ENCODE measurements around the gene CLIP1. TPM values are rescaled to one million over a fixed set of nuclear protein-coding genes. Genes with fewer than 3 reads are reported as not detected.
"Not testable (repeated sequence)": the region's sequence is repeated elsewhere in the genome, so short reads cannot be mapped to it uniquely, and the experiment has no call there.

The CLIP1 gene
- total and polyA plus RNA-seq, 2 of the 4 experiments (the other 2 are of a cell fraction) = 38.0 to 54.8 TPM

- Histone ChIP-seq H3K27me3 (ENCODE audit: control insufficient read depth, insufficient read depth, low read length) (no peaks in the 10 kb centered on the region), H4K91ac (ENCODE audit: insufficient read depth, low read depth, low read length) (no peak overlapping the region), H3K36me3 (ENCODE audit: control insufficient read depth, insufficient read depth, low read length) (no peaks in the 10 kb centered on the region), H4K20me1 (ENCODE audit: insufficient read depth, low read length) (no peaks in the 10 kb centered on the region), H3K9me1 (ENCODE audit: insufficient read depth, low read length) (peaks cover 3% of the 10 kb centered on the region; the same call in 1 of the 2 replicates), H3K4me1 (ENCODE audit: control insufficient read depth, insufficient read depth, low read length) (peaks cover 7% of the 10 kb centered on the region), H4K5ac (ENCODE audit: low read depth, low read length) (no peak overlapping the region), H2BK15ac (ENCODE audit: low read depth, low read length) (no peak overlapping the region), H2AK9ac (replicated peaks; ENCODE audit: low read depth, low read length, poor library complexity) (no peak overlapping the region), H4K8ac (ENCODE audit: low read depth in 2 of 2, low read length in 2 of 2) (no peak overlapping the region), H3K79me1 (ENCODE audit: low read depth in 1 of 2, low read length in 2 of 2) (no peaks in the 10 kb centered on the region), H3K27ac (ENCODE audit: insufficient read depth, low read length) (no peak overlapping the region), H3K23ac (ENCODE audit: low read depth, low read length) (no peak overlapping the region), H2BK120ac (ENCODE audit: low read depth, low read length) (no peak overlapping the region), H3K4me3 (ENCODE audit: insufficient read depth, low read depth, low read length) (no peak overlapping the region), H3K56ac (ENCODE audit: extremely low read depth, insufficient read depth, low read length) (no peak overlapping the region), H2BK20ac (ENCODE audit: low read depth, low read length) (no peak overlapping the region), H2BK5ac (ENCODE audit: low read depth, low read length, poor library complexity, severe bottlenecking) (no peak overlapping the region), H3K9ac (ENCODE audit: low read depth, low read length) (no peak overlapping the region), H3K9me3 (ENCODE audit: control insufficient read depth, insufficient read depth, low read length) (no peaks in the 10 kb centered on the region), H3K18ac (ENCODE audit: low read depth, low read length) (no peak overlapping the region), H3K4ac (ENCODE audit: low read depth, low read length) (no peak overlapping the region), H3K4me2 (ENCODE audit: low read depth, low read length) (no peak overlapping the region), H2AK5ac (ENCODE audit: low read depth, low read length) (peak overlapping the region; percentile 48; the same call in 1 of the 2 replicates), H3K14ac (replicated peaks; ENCODE audit: low read depth, low read length) (no peak overlapping the region), H2AFZ (replicated peaks; ENCODE audit: low read length, poor library complexity) (no peak overlapping the region)
- WGBS, 2 experiments (ENCODE audit: extremely low coverage in 2 of 2, insufficient read length in 1 of 2) = no CpG with 5 or more reads among the region's 4 CpGs
- dilution Hi-C loops (cut with HindIII; ENCODE audit: low sequenced_read_pairs, unreplicated experiment) = no loop called here
- ATAC-seq (ENCODE audit: low read depth) (no peak), DNase-seq (no peak)
- intact Hi-C loops (cut with micrococcal nuclease) = no loop called here
- ChIA-PET POLR2A (ENCODE audit: unreplicated experiment) (no interaction called here), CTCF (no interaction called here)
- TF ChIP-seq MXI1 (IDR thresholded peaks at IDR 0.05; ENCODE audit: borderline replicate concordance, low read depth, low read length) (no peak), CHD1 (IDR thresholded peaks at IDR 0.05; ENCODE audit: low read depth, low read length) (no peak), MAZ (IDR thresholded peaks at IDR 0.05; ENCODE audit: borderline replicate concordance, low read depth, low read length) (no peak), POLR2A (IDR thresholded peaks at IDR 0.05; ENCODE audit: low read depth, low read length) (no peak), CTCF (conservative IDR thresholded peaks at IDR 0.05; ENCODE audit: low read depth, low read length) (no peak), ELK1 (IDR thresholded peaks at IDR 0.05; ENCODE audit: borderline replicate concordance, low read depth, low read length) (no peak), RAD21 (IDR thresholded peaks at IDR 0.05; ENCODE audit: low read length) (no peak)
- BruUV-seq (replicated peaks) = no TSS peak
- in situ Hi-C loops (cut with MboI; ENCODE audit: low sequenced_read_pairs) = no loop called here
Measured at GRCh38 chr12:122435186-122435585, 12.7 kb upstream of the CLIP1 start.

- H3K4me3 ChIP-seq (ENCODE audit: insufficient read depth, low read depth, low read length); H3K9me3 ChIP-seq (ENCODE audit: control insufficient read depth, insufficient read depth, low read length); H3K9me1 ChIP-seq (ENCODE audit: insufficient read depth, low read length); H3K36me3 ChIP-seq (ENCODE audit: control insufficient read depth, insufficient read depth, low read length); H3K4me2 ChIP-seq (ENCODE audit: low read depth, low read length); H2AFZ ChIP-seq (replicated peaks; ENCODE audit: low read length, poor library complexity); H2BK120ac ChIP-seq (ENCODE audit: low read depth, low read length); H2BK20ac ChIP-seq (ENCODE audit: low read depth, low read length); H2BK5ac ChIP-seq (ENCODE audit: low read depth, low read length, poor library complexity, severe bottlenecking); H3K23ac ChIP-seq (ENCODE audit: low read depth, low read length); H3K79me1 ChIP-seq (ENCODE audit: low read depth in 1 of 2, low read length in 2 of 2); H3K18ac ChIP-seq (ENCODE audit: low read depth, low read length); in situ Hi-C loops (cut with MboI; ENCODE audit: low sequenced_read_pairs); H3K27me3 ChIP-seq (ENCODE audit: control insufficient read depth, insufficient read depth, low read length); POLR2A ChIA-PET (ENCODE audit: unreplicated experiment); H3K4ac ChIP-seq (ENCODE audit: low read depth, low read length); H4K20me1 ChIP-seq (ENCODE audit: insufficient read depth, low read length); H2BK15ac ChIP-seq (ENCODE audit: low read depth, low read length); intact Hi-C loops (cut with micrococcal nuclease); H4K5ac ChIP-seq (ENCODE audit: low read depth, low read length); BruUV-seq (replicated peaks); H3K9ac ChIP-seq (ENCODE audit: low read depth, low read length); H3K27ac ChIP-seq (ENCODE audit: insufficient read depth, low read length); H3K56ac ChIP-seq (ENCODE audit: extremely low read depth, insufficient read depth, low read length); H4K91ac ChIP-seq (ENCODE audit: insufficient read depth, low read depth, low read length); H2AK9ac ChIP-seq (replicated peaks; ENCODE audit: low read depth, low read length, poor library complexity); CTCF ChIA-PET; dilution Hi-C loops (cut with HindIII; ENCODE audit: low sequenced_read_pairs, unreplicated experiment); H3K14ac ChIP-seq (replicated peaks; ENCODE audit: low read depth, low read length); DNase-seq; H2AK5ac ChIP-seq (ENCODE audit: low read depth, low read length); H3K4me1 ChIP-seq (ENCODE audit: control insufficient read depth, insufficient read depth, low read length); H4K8ac ChIP-seq (ENCODE audit: low read depth in 2 of 2, low read length in 2 of 2); ATAC-seq (ENCODE audit: low read depth): not testable (repeated sequence)
- 92% methylated on average over 4 of the region's 5 CpGs; no CpG with 5 or more reads in 1 of the 2 experiments for WGBS, 2 experiments (ENCODE audit: extremely low coverage in 2 of 2, insufficient read length in 1 of 2)
Measured at GRCh38 chr12:122429043-122429442, 6.6 kb upstream of the CLIP1 start.

Measured in IMR-90 (cell line).